Measurements from ENCODE around the gene ARHGEF37. TPM values are rescaled to one million over a fixed set of nuclear protein-coding genes. Genes with fewer than 3 reads are reported as not detected.

ARHGEF37 gene
- total and polyA plus RNA-seq, 9 of the 15 experiments (the other 6 are each of a cell fraction or from before 2014, with no cell fraction given) = 0.01 to 0.27 (median 0.05) TPM

DNA sequence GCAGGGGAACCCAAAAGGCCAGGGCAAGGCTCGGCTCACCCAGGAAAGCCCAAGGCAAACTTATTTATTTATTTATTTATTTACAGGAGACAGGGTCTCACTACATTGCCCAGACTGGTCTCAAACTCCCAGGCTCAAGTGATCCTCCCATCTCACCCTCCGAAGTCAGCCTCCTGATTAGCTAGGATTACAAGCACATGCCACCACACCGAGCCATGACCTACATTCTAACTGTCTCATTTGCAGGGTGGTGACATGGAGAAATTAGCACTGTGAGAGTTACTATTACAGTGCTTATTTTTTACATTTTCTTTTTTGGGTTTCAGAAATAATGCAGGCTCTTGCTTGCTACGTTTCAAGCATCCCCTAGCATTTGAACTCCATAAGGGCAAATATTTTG, 18.1 kb downstream of the ARHGEF37 start:
- Histone ChIP-seq H3K4me2 (ENCODE audit: insufficient read depth, low read length) (no peak overlapping the region), H3K9me3 (replicated peaks; ENCODE audit: control insufficient read depth, insufficient read depth, low read depth, low read length) (no peaks in the 10 kb centered on the region), H3K27ac (ENCODE audit: extremely low read depth, low read depth, low read length) (no peak overlapping the region), H3K79me2 (ENCODE audit: control insufficient read depth, insufficient read depth, low read length) (no peaks in the 10 kb centered on the region), H3K9me1 (ENCODE audit: control insufficient read depth, insufficient read depth, low read length) (no peaks in the 10 kb centered on the region), H3K36me3 (ENCODE audit: control insufficient read depth, insufficient read depth, low read length) (no peaks in the 10 kb centered on the region), H3K27me3 (ENCODE audit: control insufficient read depth in 2 of 2, insufficient read depth in 2 of 2, low read length in 2 of 2) (peaks cover 0 to 4% of the 10 kb centered on the region in 2 experiments; a peak in 1 of 5 replicates), H3K9ac (ENCODE audit: insufficient read depth in 1 of 2, low read depth in 2 of 2, low read length in 2 of 2) (no peak overlapping the region), H2AFZ (ENCODE audit: low read depth, low read length) (no peak overlapping the region), H3K4me1 (replicated peaks in 1 of 2; ENCODE audit: control insufficient read depth in 2 of 2, insufficient read depth in 2 of 2, low read length in 2 of 2) (peaks cover 0 to 3% of the 10 kb centered on the region in 2 experiments; a peak in 3 of 5 replicates), H4K20me1 (replicated peaks; ENCODE audit: control insufficient read depth, insufficient read depth, low read length) (no peaks in the 10 kb centered on the region), H3K4me3 (no peak overlapping the region)
- FAIRE-seq (no peak), ATAC-seq (no peak), DNase-seq (ENCODE audit: extremely low read depth in 1 of 4, low spot score in 3 of 4) (no peak)
- intact Hi-C loops (cut with micrococcal nuclease) (no loop called here), in situ Hi-C loops (cut with MboI) (no loop called here)
- 54% methylated on average over 4 of the region's 4 CpGs for WGBS (ENCODE audit: insufficient coverage, low coverage, missing lambda C conversion rate)
- ChIA-PET POLR2A (interaction anchor here (0.7 to 0.9 kb wide), 2 partner anchors 10 to 11 kb away, joined by 3 read pairs; no protein-coding TSS in a partner anchor), CTCF (ENCODE audit: low intra/inter-chr PET ratio) (no interaction called here)
- TF ChIP-seq FOXJ3 (CRISPR knock-in tag; IDR thresholded peaks at IDR 0.05) = no peak
- no peak for TF ChIP-seq ZNF174 (CRISPR knock-in tag; IDR thresholded peaks at IDR 0.05)
- no peak for TF ChIP-seq ELF4 (CRISPR knock-in tag; IDR thresholded peaks at IDR 0.05)
- TF ChIP-seq TARDBP (IDR thresholded peaks at IDR 0.05) = no peak
- TF ChIP-seq MTA1 (IDR thresholded peaks at IDR 0.05; ENCODE audit: borderline replicate concordance) = no peak
- no peak for TF ChIP-seq BCL6 (CRISPR knock-in tag; IDR thresholded peaks at IDR 0.05)
- no peak for TF ChIP-seq MTA2 (IDR thresholded peaks at IDR 0.05; ENCODE audit: low read depth)
- TF ChIP-seq TGIF2 (CRISPR knock-in tag; IDR thresholded peaks at IDR 0.05) = no peak
- TF ChIP-seq TBL1XR1 (IDR thresholded peaks at IDR 0.05; ENCODE audit: low read length in 2 of 2) = no peak
- TF ChIP-seq ZNF644 (tag; IDR thresholded peaks at IDR 0.05; ENCODE audit: low read depth) = no peak
- no peak for TF ChIP-seq ZNF23 (CRISPR knock-in tag; IDR thresholded peaks at IDR 0.05)
- TF ChIP-seq KLF16 (IDR thresholded peaks at IDR 0.05) = no peak
- no peak for TF ChIP-seq STAT5A (IDR thresholded peaks at IDR 0.05; ENCODE audit: borderline replicate concordance, low read length)
- no peak for TF ChIP-seq CBFA2T3 (IDR thresholded peaks at IDR 0.05)
- TF ChIP-seq MEIS2 (IDR thresholded peaks at IDR 0.05; ENCODE audit: partially characterized antibody) = no peak
- no peak for TF ChIP-seq ZNF232 (CRISPR knock-in tag; IDR thresholded peaks at IDR 0.05)
- no peak for TF ChIP-seq ZC3H11A (IDR thresholded peaks at IDR 0.05; ENCODE audit: low read depth, low read length)
- no TSS peak for BruUV-seq (replicated peaks)

Measured in K562 (cell line).